Tibial nerve (tissue), 4 donors: ENCODE measurements around the gene TTC9C. TPM values are rescaled to one million over a fixed set of nuclear protein-coding genes. Genes with fewer than 3 reads are reported as not detected.

ENCODE experiments used
- DNase-seq, 2 donors: peaks; one replicate each; pipeline ENCODE4 v3.0.0-alpha.2; 2019; ENCODE audit warnings: low spot score in 2 of 2
- H3K27ac ChIP-seq, 4 donors: fragments of 200-600 bp; sonication (generic) in 3 of 4; one replicate each; pipeline ENCODE4 v1.5.1; 2017 to 2019; ENCODE audit warnings: mild to moderate bottlenecking in 1 of 4
- H3K27me3 ChIP-seq, 2 donors: fragments of 200-600 bp; sonication (generic) in 1 of 2; one replicate each; pipeline versions ENCODE4 v1.5.1 to v1.6.0; 2017 to 2019
- H3K36me3 ChIP-seq, 3 donors: fragments of 200-600 bp; sonication (generic); one replicate each; pipeline ENCODE4 v1.5.1; 2018 to 2019
- H3K4me1 ChIP-seq, 4 donors: fragments of 200-600 bp; sonication (generic) in 3 of 4; one replicate each; pipeline ENCODE4 v1.5.1; 2017 to 2019
- H3K4me3 ChIP-seq, 4 donors: fragments of 200-600 bp; sonication (generic) in 3 of 4; one replicate each; pipeline ENCODE4 v1.5.1; 2017 to 2019; ENCODE audit warnings: mild to moderate bottlenecking in 1 of 4, moderate library complexity in 1 of 4
- H3K9me3 ChIP-seq, 4 donors: fragments of 200-600 bp; sonication (generic) in 3 of 4; one replicate each; pipeline ENCODE4 v1.5.1; 2017 to 2019
- CTCF ChIP-seq, 5 experiments: fragments of 200-600 bp in 3 of 5; fragments of 450-650 bp in 2 of 5; sonication (generic) in 3 of 5; IDR thresholded peaks; one replicate each; pipeline ENCODE4 v1.5.1; 2016 to 2019; ENCODE audit warnings: antibody characterized with exemption in 5 of 5, mild to moderate bottlenecking in 3 of 5, moderate library complexity in 2 of 5
- EP300 ChIP-seq, 2 donors: sonication (generic); formaldehyde crosslinking; IDR thresholded peaks; one replicate each; pipeline ENCODE4 v1.6.1; 2017; ENCODE audit warnings: antibody characterized with exemption in 2 of 2, mild to moderate bottlenecking in 1 of 2
- POLR2A ChIP-seq, 2 donors: fragments of 450-650 bp; IDR thresholded peaks; one replicate each; pipeline ENCODE4 v1.6.1; 2017; ENCODE audit warnings: antibody characterized with exemption in 2 of 2, mild to moderate bottlenecking in 2 of 2, moderate library complexity in 2 of 2
- WGBS, 2 donors: methylation state at CpG; one replicate each; pipeline ENCODE4 v1.1.5; 2018; 5-methylcytosine and 5-hydroxymethylcytosine counted together
- total RNA-seq, 4 donors: library from RNA; depleted of rRNA; stranded (reverse); fragments of >200 nt; gene quantifications; one replicate each; pipeline ENCODE4 v1.1.0, GENCODE V29; 2016

Gene TTC9C
- total RNA-seq, 4 donors from 2014 or later = 20.1 to 37.1 (median 23.6) TPM

- Histone ChIP-seq H3K36me3 (peaks cover 0 to 27% (median 0%) of the 10 kb centered on the region in 3 donors), H3K4me3 (peak within 1 kb of the TSS; percentile 66 to 86 (median 78)), H3K4me1 (peaks cover 0 to 49% (median 31%) of the 10 kb centered on the region in 4 donors), H3K9me3 (no peaks in the 10 kb centered on the region), H3K27ac (peak within 1 kb of the TSS; percentile 71 to 95 (median 92)), H3K27me3 (no peaks in the 10 kb centered on the region)
- no peak for DNase-seq
- no peak for TF ChIP-seq CTCF (IDR thresholded peaks at IDR 0.05)
- TF ChIP-seq POLR2A (IDR thresholded peaks at IDR 0.05) = no peak
- WGBS, 2 donors = 78% methylated on average over 8 to 9 of the region's 10 CpGs
Measured at GRCh38 chr11:62707277-62707861, 20.9 kb upstream of the TTC9C start, which contains the start of the genes BSCL2 and GNG3. Gene BSCL2 (minus strand): TSS chr11:62707424. CDS start chr11:62707195, 229 bp downstream. Gene GNG3 (plus strand): TSS chr11:62707676. CDS start chr11:62708296, 620 bp downstream.

- TF ChIP-seq CTCF (IDR thresholded peaks at IDR 0.05) (no peak), EP300 (IDR thresholded peaks at IDR 0.05) (no peak), POLR2A (IDR thresholded peaks at IDR 0.05) (no peak)
- DNase-seq = no peak
- WGBS, 2 donors = 71 to 79% methylated on average over 5 of the region's 5 CpGs
- Histone ChIP-seq H3K27me3 (no peaks in the 10 kb centered on the region), H3K36me3 (peaks cover 0 to 31% (median 0%) of the 10 kb centered on the region in 3 donors), H3K9me3 (no peaks in the 10 kb centered on the region), H3K27ac (peak overlapping the region; percentile 71 to 95 (median 92)), H3K4me1 (peaks cover 0 to 49% (median 31%) of the 10 kb centered on the region in 4 donors), H3K4me3 (peak overlapping the region in 2 of 4 donors; percentile 50 to 70)
Measured at GRCh38 chr11:62708392-62708791, 19.9 kb upstream of the TTC9C start.

- H3K4me3 ChIP-seq = peak overlapping the region; percentile 25 to 70 (median 58)
- WGBS, 2 donors = 2 to 4% methylated on average over 7 of the region's 7 CpGs
- peak overlapping the region; percentile 71 to 95 (median 92) for H3K27ac ChIP-seq
- H3K4me1 ChIP-seq = peaks cover 0 to 49% (median 31%) of the 10 kb centered on the region in 4 donors
- no peaks in the 10 kb centered on the region for H3K27me3 ChIP-seq
- H3K36me3 ChIP-seq = peaks cover 0 to 35% (median 0%) of the 10 kb centered on the region in 3 donors
- no peak for DNase-seq
- no peak for TF ChIP-seq CTCF (IDR thresholded peaks at IDR 0.05)
- TF ChIP-seq POLR2A (IDR thresholded peaks at IDR 0.05) = no peak
- TF ChIP-seq EP300 (IDR thresholded peaks at IDR 0.05) = no peak
- no peaks in the 10 kb centered on the region for H3K9me3 ChIP-seq
Measured at GRCh38 chr11:62708793-62709192, 19.5 kb upstream of the TTC9C start.

- peaks cover 0 to 49% (median 31%) of the 10 kb centered on the region in 4 donors for H3K4me1 ChIP-seq
Measured at GRCh38 chr11:62709247-62710000, 18.9 kb upstream of the TTC9C start.

More at GRCh38 chr11:62709247-62710000, 18.9 kb upstream of the TTC9C start:
- H3K36me3 ChIP-seq = peaks cover 0 to 41% (median 4%) of the 10 kb centered on the region in 3 donors
- WGBS, 2 donors = 1 to 2% methylated on average over 38 to 47 of the region's 47 CpGs
- peak overlapping the region; percentile 71 to 95 (median 92) for H3K27ac ChIP-seq
- H3K4me3 ChIP-seq = peak overlapping the region; percentile 25 to 70 (median 58)
- peak in 4 of 5 experiments; percentile 3 to 56 (median 18) for TF ChIP-seq CTCF (IDR thresholded peaks at IDR 0.05)
- peak; percentile 33 to 70 for TF ChIP-seq POLR2A (IDR thresholded peaks at IDR 0.05)
- TF ChIP-seq EP300 (IDR thresholded peaks at IDR 0.05) = peak; percentile 79 to 87
- DNase-seq = peak; percentile 97 to 98
- H3K27me3 ChIP-seq = no peaks in the 10 kb centered on the region
- no peaks in the 10 kb centered on the region for H3K9me3 ChIP-seq
